ENCODE data around the gene CDK8. TPM values are rescaled to one million over a fixed set of nuclear protein-coding genes. Genes with fewer than 3 reads are reported as not detected.
A peak's percentile ranks its signal among the peaks of the same experiment; 100 is the strongest.
"Not testable (repeated sequence)": the region's sequence is repeated elsewhere in the genome, so short reads cannot be mapped to it uniquely, and the experiment has no call there.

CDK8 gene
- polyA plus RNA-seq, 2 of the 4 experiments (the other 2 are of a cell fraction), result 9.9 to 20.9 TPM

DNA sequence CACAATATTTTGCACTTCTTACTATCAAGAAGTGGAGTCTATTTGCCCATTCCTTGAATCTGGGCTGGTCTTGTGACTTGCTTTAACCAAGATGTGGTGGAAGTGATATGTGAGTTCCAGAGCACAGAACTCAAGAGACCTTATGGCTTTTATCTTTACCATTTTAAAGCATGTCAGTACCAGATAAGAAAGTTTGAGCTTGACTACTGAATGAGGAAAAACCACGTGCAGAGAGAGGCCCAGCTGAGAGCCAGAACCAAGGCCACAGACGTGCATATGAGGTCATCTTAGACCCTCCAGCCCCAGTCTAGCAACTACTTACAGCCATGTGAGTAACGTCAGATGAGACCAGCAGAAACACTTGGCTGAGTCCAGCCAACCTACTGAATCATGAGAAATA is 6.3 kb upstream of the CDK8 start:
- DNase-seq (ENCODE audit: low read depth in 1 of 2, low spot score in 1 of 2) (no peak), FAIRE-seq (no peak), ATAC-seq (no peak)
- Histone ChIP-seq H3K9me3 (peaks cover 3% of the 10 kb centered on the region; the same call in 1 of the 3 replicates), H3K4me1 (no peaks in the 10 kb centered on the region), H3K4me3 (no peak overlapping the region), H3K27ac (no peak overlapping the region), H3K4me2 (no peak overlapping the region)
- ChIA-PET CTCF (no interaction called here), POLR2A (no interaction called here)
- WGBS (ENCODE audit: missing lambda C conversion rate), result 11% methylated on average over 3 of the region's 3 CpGs
- TF ChIP-seq KDM1A (IDR thresholded peaks at IDR 0.05; ENCODE audit: low read depth) (no peak), POLR2AphosphoS2 (conservative IDR thresholded peaks at IDR 0.05; ENCODE audit: low read length) (no peak)
- TF ChIP-seq, protein P1, sequence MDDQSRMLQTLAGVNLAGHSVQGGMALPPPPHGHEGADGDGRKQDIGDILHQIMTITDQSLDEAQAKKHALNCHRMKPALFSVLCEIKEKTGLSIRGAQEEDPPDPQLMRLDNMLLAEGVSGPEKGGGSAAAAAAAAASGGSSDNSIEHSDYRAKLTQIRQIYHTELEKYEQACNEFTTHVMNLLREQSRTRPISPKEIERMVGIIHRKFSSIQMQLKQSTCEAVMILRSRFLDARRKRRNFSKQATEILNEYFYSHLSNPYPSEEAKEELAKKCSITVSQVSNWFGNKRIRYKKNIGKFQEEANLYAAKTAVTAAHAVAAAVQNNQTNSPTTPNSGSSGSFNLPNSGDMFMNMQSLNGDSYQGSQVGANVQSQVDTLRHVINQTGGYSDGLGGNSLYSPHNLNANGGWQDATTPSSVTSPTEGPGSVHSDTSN (IDR thresholded peaks at IDR 0.05), result no peak

DNA sequence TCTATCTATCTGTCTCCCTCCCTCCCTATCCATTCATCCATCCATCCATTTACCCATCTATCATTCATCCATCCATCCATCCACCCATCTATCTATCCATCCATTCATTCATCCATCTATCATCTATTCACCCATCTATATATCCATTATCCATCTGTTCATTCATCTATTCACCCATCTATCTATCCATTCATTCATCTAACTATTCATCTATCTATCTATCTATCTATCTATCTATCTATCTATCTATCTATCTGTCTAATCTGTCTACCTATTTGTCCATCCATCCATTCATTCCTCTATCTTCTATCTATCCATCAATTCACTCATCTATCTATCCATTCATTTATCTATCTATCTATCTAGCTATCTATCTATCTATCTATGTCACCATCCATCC is 4.4 kb upstream of the CDK8 start:
- ChIA-PET CTCF (no interaction called here), POLR2A (no interaction called here)
- Histone ChIP-seq H3K27ac (no peak overlapping the region), H3K4me3 (no peak overlapping the region), H3K9me3 (no peaks in the 10 kb centered on the region), H3K4me1 (0 out of 3 replicates have a peak, but pooled peaks cover 3% of the 10 kb centered on the region), H3K4me2 (no peak overlapping the region)
- FAIRE-seq (no peak), ATAC-seq (no peak), DNase-seq (ENCODE audit: low read depth in 1 of 2, low spot score in 1 of 2) (no peak)
- no peak for TF ChIP-seq FOXS1 (CRISPR knock-in tag; IDR thresholded peaks at IDR 0.05)
- no peak for TF ChIP-seq ZFP36 (IDR thresholded peaks at IDR 0.05; ENCODE audit: borderline replicate concordance, partially characterized antibody)
- TF ChIP-seq MAZ (IDR thresholded peaks at IDR 0.05; ENCODE audit: borderline replicate concordance, low read depth, low read length), result no peak
- TF ChIP-seq FOSL2 (IDR thresholded peaks at IDR 0.05), result no peak
- TF ChIP-seq FOSL2 (CRISPR knock-in tag; IDR thresholded peaks at IDR 0.05), result no peak
- TF ChIP-seq, protein P2, sequence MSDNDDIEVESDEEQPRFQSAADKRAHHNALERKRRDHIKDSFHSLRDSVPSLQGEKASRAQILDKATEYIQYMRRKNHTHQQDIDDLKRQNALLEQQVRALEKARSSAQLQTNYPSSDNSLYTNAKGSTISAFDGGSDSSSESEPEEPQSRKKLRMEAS (IDR thresholded peaks at IDR 0.05), result no peak
- no peak for TF ChIP-seq POLR2AphosphoS2 (conservative IDR thresholded peaks at IDR 0.05; ENCODE audit: low read length)
- TF ChIP-seq, protein P3, sequence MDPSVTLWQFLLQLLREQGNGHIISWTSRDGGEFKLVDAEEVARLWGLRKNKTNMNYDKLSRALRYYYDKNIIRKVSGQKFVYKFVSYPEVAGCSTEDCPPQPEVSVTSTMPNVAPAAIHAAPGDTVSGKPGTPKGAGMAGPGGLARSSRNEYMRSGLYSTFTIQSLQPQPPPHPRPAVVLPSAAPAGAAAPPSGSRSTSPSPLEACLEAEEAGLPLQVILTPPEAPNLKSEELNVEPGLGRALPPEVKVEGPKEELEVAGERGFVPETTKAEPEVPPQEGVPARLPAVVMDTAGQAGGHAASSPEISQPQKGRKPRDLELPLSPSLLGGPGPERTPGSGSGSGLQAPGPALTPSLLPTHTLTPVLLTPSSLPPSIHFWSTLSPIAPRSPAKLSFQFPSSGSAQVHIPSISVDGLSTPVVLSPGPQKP (IDR thresholded peaks at IDR 0.05; ENCODE audit: low read depth, low read length), result no peak
- TF ChIP-seq, protein P4, sequence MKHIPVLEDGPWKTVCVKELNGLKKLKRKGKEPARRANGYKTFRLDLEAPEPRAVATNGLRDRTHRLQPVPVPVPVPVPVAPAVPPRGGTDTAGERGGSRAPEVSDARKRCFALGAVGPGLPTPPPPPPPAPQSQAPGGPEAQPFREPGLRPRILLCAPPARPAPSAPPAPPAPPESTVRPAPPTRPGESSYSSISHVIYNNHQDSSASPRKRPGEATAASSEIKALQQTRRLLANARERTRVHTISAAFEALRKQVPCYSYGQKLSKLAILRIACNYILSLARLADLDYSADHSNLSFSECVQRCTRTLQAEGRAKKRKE (CRISPR knock-in tag; IDR thresholded peaks at IDR 0.05; ENCODE audit: low read depth), result no peak
- TF ChIP-seq JUN (IDR thresholded peaks at IDR 0.05), result no peak
- no peak for TF ChIP-seq JUNB (IDR thresholded peaks at IDR 0.05)

DNA sequence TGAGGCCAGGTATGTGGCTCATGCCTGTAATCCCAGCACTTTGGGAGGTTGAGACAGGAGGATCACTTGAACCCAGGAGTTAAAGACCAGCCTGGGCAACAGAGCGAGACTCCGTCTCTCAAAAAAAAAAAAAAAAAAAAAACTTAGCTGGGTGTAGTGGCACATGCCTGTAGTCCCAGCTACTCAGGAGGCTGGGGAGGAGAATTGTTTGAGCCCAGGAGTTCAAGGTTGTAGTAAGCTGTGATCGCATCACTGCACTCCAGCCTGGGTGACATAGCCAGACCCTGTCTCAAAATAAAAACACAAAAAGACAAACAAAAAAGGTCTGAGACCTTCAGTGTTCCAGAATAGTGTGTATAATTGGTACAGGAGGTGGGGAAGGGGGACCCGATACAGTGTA is 1.9 kb upstream of the CDK8 start:
- POLR2A ChIA-PET; H3K9me3 ChIP-seq; H3K4me3 ChIP-seq; H3K4me2 ChIP-seq; DNase-seq (ENCODE audit: low read depth in 1 of 2, low spot score in 1 of 2); FAIRE-seq; H3K27ac ChIP-seq; ATAC-seq: not testable (repeated sequence)
- CTCF ChIA-PET, result interaction anchor here (0.7 to 1.5 kb wide), 2 partner anchors 12 to 244 kb away, joined by 3 to 4 read pairs; no protein-coding TSS in a partner anchor
- 64% methylated on average over 3 of the region's 4 CpGs for WGBS (ENCODE audit: missing lambda C conversion rate)
- H3K4me1 ChIP-seq, result peaks cover 11% of the 10 kb centered on the region; the same call in 1 of the 3 replicates

DNA sequence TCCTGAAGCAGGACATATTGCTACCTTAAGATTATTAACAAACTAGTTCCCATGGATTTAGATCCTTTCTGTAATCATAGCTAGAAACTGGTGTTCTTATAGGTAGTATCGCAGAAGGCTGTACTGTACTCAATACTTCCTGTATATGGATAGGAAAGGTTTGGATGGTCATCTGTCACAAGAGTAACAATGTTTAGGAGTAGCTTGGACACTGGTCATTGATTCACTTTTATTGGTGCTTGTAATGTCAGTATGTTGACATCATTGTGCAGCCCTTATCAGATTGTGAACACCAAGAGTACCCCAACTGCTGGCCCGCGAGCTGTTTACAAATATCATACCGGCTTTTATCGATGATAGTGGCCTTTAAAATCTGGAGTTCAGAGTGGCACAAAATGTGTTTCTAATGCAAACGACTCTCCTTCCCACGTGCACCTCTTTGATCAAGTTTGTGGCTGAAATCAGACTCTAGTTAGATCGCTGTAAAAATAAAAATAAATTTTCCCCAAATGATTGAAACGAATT is 605 bp upstream of the CDK8 start:
- POLR2A ChIA-PET, result interaction anchor here (0.6 to 0.7 kb wide), 3 partner anchors 25 to 43 kb away, joined by 3 to 4 read pairs (median 3); partner anchors contain the start of gene RNF6
- no peak for DNase-seq (ENCODE audit: low read depth in 1 of 2, low spot score in 1 of 2)
- 21% methylated on average over 9 of the region's 9 CpGs for WGBS (ENCODE audit: missing lambda C conversion rate)
- CTCF ChIA-PET, result no interaction called here
- H3K4me2 ChIP-seq, result peak overlapping the region; percentile 58
- peak overlapping the region; percentile 88 for H3K4me3 ChIP-seq
- TF ChIP-seq RFX5 (IDR thresholded peaks at IDR 0.05), result no peak
- TF ChIP-seq RCOR1 (IDR thresholded peaks at IDR 0.05; ENCODE audit: low read depth, low read length), result no peak
- no peak for TF ChIP-seq TFCP2L1 (CRISPR knock-in tag; IDR thresholded peaks at IDR 0.05)
- TF ChIP-seq FOSB (CRISPR knock-in tag; IDR thresholded peaks at IDR 0.05), result no peak
- H3K9me3 ChIP-seq, result no peaks in the 10 kb centered on the region
- FAIRE-seq, result no peak
- ATAC-seq, result no peak
- H3K4me1 ChIP-seq, result peaks cover 11% of the 10 kb centered on the region; the same call in 1 of the 3 replicates
- H3K27ac ChIP-seq, result peak overlapping the region; percentile 89 to 100
